Activated naive CD8-positive, alpha-beta T cell treated with anti-CD3 and anti-CD28 coated beads, Interleukin-2, amount 50 U/mL, for 24 hours (primary cell): ENCODE results near the gene EMC9.

Experiments used
- ATAC-seq: fragments of 150-1000 bp; cut with Tn5 transposase; one replicate; pipeline ENCODE4 v1.10.0; 2021
- DNase-seq: peaks from one replicate; pipeline ENCODE4 v3.0.0; 2021
- H3K27ac Mint-ChIP-seq: one replicate; pipeline ENCODE4 v1.8.0; 2021; ENCODE audit warnings: mild to moderate bottlenecking, mixed read lengths
- H3K27me3 Mint-ChIP-seq: one replicate; pipeline ENCODE4 v1.8.0; 2021; ENCODE audit warnings: mixed read lengths
- H3K36me3 Mint-ChIP-seq: one replicate; pipeline ENCODE4 v1.8.0; 2021; ENCODE audit warnings: low read depth, mixed read lengths
- H3K4me1 Mint-ChIP-seq: one replicate; pipeline ENCODE4 v1.8.0; 2021; ENCODE audit warnings: mixed read lengths
- H3K4me3 Mint-ChIP-seq: one replicate; pipeline ENCODE4 v1.8.0; 2021; ENCODE audit warnings: mild to moderate bottlenecking, moderate library complexity, mixed read lengths
- H3K9me3 Mint-ChIP-seq: one replicate; pipeline ENCODE4 v1.8.0; 2021; ENCODE audit warnings: mixed read lengths

EMC9 gene

GRCh38 chr14:24146978-24147760 is 5.8 kb upstream of the EMC9 start, which contains the start of gene RNF31:
RNF31 (plus strand) TSS chr14:24147498; CDS start chr14:24147699, 201 bp downstream.
- peak; percentile 99 for DNase-seq
- H3K4me3 Mint-ChIP-seq = peak within 1 kb of the TSS; percentile 95
- peaks cover 61% of the 10 kb centered on the region for H3K36me3 Mint-ChIP-seq
- no peaks in the 10 kb centered on the region for H3K9me3 Mint-ChIP-seq
- H3K27me3 Mint-ChIP-seq = no peaks in the 10 kb centered on the region
- peak; percentile 87 for ATAC-seq
- peaks cover 59% of the 10 kb centered on the region for H3K4me1 Mint-ChIP-seq
- peak within 1 kb of the TSS; percentile 99 for H3K27ac Mint-ChIP-seq

DNA sequence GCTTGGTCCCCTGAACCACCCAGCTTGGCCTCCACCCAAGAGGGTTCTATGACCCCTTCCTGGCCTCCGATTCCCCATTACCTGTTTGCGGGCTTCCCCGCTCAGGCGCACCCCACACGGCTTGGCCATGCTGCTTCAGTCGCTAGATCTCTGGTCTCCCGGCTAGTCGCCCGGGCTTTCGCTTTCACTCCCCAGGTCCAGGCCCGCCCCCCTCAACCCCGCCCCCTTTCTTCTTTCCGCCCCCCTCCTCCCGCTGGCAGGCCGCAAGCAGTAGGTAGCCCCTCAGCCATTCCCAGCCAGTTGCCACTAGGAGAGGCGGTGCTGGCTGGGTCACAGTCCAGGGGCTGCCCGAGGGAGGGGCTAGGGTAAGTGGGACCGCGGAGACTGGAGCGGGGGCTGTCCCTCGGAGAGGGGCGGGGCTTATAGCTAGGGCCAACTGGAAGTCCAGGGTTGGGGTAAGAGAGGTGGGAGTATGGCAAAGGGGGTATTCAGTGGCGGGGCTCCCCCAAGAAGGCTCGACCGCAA is 5.1 kb upstream of the EMC9 start, which contains the start of gene PSME2:
TSS of gene PSME2 (minus strand) at position 158 of the 525 bp plus-strand sequence. CDS start at position 129, 29 bp downstream.
- H3K9me3 Mint-ChIP-seq = no peaks in the 10 kb centered on the region
- H3K4me1 Mint-ChIP-seq = peaks cover 65% of the 10 kb centered on the region
- peak; percentile 95 for DNase-seq
- peaks cover 61% of the 10 kb centered on the region for H3K36me3 Mint-ChIP-seq
- H3K4me3 Mint-ChIP-seq = peak within 1 kb of the TSS; percentile 95
- peaks cover under 1% of the 10 kb centered on the region for H3K27me3 Mint-ChIP-seq
- peak within 1 kb of the TSS; percentile 99 for H3K27ac Mint-ChIP-seq
- ATAC-seq = peak; percentile 81

GRCh38 chr14:24145690-24146452 is 4.5 kb upstream of the EMC9 start:
- Mint-ChIP-seq H3K27ac (peak overlapping the region; percentile 99), H3K4me1 (peaks cover 68% of the 10 kb centered on the region), H3K36me3 (peaks cover 60% of the 10 kb centered on the region), H3K4me3 (peak overlapping the region; percentile 95), H3K9me3 (no peaks in the 10 kb centered on the region), H3K27me3 (peaks cover 2% of the 10 kb centered on the region)
- ATAC-seq = no peak
- DNase-seq = no peak

DNA sequence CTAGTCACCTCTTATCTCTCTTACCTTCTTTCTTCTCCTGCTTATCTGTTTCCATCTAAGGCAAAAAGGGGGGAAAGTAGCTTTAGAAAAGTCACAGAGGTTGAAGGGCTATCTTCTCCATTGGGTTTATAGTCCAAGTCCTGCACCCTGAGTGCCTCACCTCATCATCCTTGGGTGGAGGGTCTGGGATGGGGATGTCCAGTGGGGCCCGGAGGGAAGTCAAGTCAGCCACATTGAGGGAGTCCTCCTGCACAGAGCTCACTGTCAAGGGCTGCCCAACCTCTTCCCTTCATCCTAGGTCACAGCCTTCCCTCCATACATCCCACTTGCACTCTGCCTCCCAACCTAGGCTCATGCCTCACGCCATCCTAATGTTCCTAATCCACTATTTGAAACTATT is 3.8 kb upstream of the EMC9 start:
- Mint-ChIP-seq H3K4me3 (peak overlapping the region; percentile 95), H3K36me3 (peaks cover 59% of the 10 kb centered on the region), H3K4me1 (peaks cover 68% of the 10 kb centered on the region), H3K9me3 (no peaks in the 10 kb centered on the region), H3K27me3 (peaks cover 2% of the 10 kb centered on the region), H3K27ac (peak overlapping the region; percentile 99)
- DNase-seq = no peak
- no peak for ATAC-seq

- peak overlapping the region; percentile 99 for H3K27ac Mint-ChIP-seq
- peaks cover 2% of the 10 kb centered on the region for H3K27me3 Mint-ChIP-seq
- H3K4me3 Mint-ChIP-seq = peak overlapping the region; percentile 95
- H3K9me3 Mint-ChIP-seq = no peaks in the 10 kb centered on the region
- DNase-seq (no peak), ATAC-seq (no peak)
- H3K36me3 Mint-ChIP-seq = peaks cover 60% of the 10 kb centered on the region
- H3K4me1 Mint-ChIP-seq = peaks cover 69% of the 10 kb centered on the region
Observed at GRCh38 chr14:24144451-24144850, 3.1 kb upstream of the EMC9 start.

GRCh38 chr14:24143511-24143910 is 2.1 kb upstream of the EMC9 start:
- Mint-ChIP-seq H3K27ac (peak overlapping the region; percentile 99), H3K4me1 (peaks cover 69% of the 10 kb centered on the region), H3K9me3 (no peaks in the 10 kb centered on the region), H3K4me3 (peak overlapping the region; percentile 10), H3K27me3 (peaks cover 2% of the 10 kb centered on the region), H3K36me3 (peaks cover 62% of the 10 kb centered on the region)
- no peak for ATAC-seq
- DNase-seq = no peak

DNA sequence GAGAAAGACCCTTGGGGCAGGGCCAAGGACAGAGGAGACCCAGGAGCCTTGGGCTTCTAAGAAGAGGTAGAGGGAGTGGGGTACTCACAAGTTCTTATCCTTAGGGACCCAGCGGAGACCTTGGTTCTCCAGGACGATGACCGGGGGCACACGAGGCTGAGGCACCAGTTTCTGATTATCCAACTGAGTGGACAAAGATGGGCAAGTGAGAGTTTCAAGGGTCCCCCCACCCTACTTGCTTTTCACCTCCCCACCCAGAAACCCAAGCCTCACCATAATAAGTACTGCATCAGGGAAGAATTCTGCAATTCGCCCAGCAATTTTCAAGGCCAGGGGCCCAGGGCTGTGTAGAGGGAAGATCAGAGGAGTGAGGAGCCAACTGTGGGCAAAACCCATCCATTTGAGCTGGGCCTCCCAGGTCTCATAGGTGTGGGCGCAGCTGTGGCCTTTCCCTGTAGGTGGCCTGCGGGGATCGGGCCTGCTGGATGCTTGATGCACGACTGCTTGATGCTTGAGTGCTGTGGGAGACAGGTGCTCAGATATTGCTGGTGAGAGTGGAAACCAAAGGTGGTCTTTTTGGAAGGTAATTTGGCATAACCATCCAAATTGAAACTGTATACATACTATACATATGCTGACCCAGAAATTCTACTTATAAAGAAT is 2.0 kb downstream of the EMC9 start:
- H3K27ac Mint-ChIP-seq = peak overlapping the region; percentile 38
- H3K4me1 Mint-ChIP-seq = peaks cover 73% of the 10 kb centered on the region
- no peaks in the 10 kb centered on the region for H3K9me3 Mint-ChIP-seq
- no peak for DNase-seq
- H3K36me3 Mint-ChIP-seq = peaks cover 59% of the 10 kb centered on the region
- H3K27me3 Mint-ChIP-seq = peaks cover 2% of the 10 kb centered on the region
- H3K4me3 Mint-ChIP-seq = peak overlapping the region; percentile 98
- no peak for ATAC-seq

DNA sequence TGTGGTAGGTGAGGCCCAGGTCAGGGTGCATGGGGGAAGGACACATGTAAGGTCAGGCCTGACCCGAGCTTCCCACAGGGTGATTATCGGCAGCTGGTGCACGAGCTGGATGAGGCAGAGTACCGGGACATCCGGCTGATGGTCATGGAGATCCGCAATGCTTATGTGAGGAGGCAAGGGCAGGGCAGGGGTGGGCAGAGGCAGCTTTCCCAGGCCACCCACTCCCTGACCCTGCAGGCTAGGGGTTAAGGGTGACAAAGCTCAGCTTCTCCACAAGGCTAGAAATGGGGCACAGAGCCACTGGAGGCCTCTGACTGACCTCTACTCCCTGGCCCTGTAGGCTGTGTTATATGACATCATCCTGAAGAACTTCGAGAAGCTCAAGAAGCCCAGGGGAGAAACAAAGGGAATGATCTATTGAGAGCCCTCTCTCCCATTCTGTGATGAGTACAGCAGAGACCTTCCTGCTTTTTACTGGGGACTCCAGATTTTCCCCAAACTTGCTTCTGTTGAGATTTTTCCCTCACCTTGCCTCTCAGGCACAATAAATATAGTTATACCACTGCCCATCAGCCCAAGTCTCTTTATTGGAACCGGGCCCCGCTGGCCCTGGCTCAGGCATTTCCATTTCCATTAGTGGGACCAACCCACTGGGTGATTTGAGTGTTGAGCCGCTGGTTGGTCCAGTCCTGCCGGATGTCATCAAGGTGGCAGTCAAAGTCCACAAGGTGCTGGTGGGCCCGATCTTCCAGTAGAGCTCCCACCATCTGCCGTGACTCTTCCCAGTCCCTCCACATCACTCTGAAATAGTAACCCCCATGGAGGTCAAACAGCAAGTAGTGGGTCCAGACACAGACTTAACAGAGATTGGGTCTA is 2.8 kb downstream of the EMC9 start:
- DNase-seq (no peak), ATAC-seq (no peak)
- H3K27me3 Mint-ChIP-seq = peaks cover 2% of the 10 kb centered on the region
- H3K27ac Mint-ChIP-seq = peak overlapping the region; percentile 77
- H3K36me3 Mint-ChIP-seq = peaks cover 51% of the 10 kb centered on the region
- H3K4me3 Mint-ChIP-seq = peak overlapping the region; percentile 98
- H3K4me1 Mint-ChIP-seq = peaks cover 66% of the 10 kb centered on the region
- H3K9me3 Mint-ChIP-seq = no peaks in the 10 kb centered on the region

DNA sequence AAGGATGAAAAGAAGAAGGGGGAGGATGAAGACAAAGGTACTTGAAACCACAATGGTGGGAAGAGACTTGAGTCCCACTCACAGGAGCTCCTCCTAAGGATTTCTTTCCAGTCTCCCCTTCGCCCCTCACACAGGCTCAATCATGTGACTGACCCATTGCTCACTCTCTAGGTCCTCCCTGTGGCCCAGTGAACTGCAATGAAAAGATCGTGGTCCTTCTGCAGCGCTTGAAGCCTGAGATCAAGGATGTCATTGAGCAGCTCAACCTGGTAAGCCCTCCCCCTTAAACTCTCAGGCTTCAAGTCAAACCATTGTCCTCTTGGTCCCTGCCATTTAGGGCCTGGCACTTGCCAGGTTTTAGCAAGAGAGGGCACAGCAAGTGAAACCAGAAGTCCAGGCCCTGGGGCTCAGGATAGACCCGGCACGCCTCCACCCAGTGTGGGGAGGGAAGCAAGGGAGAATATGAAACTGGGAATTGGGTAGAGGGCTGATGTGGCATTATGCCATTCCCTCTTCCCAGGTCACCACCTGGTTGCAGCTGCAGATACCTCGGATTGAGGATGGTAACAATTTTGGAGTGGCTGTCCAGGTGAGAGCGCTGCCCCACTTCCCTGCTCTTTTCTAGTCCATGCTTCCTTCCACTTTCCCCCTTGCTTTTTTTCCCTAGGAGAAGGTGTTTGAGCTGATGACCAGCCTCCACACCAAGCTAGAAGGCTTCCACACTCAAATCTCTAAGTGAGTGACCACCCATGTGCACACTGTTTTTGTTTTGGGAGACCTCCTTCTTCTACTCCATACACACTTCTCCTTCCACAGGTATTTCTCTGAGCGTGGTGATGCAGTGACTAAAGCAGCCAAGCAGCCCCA is 3.6 kb downstream of the EMC9 start:
- no peak for ATAC-seq

DNA sequence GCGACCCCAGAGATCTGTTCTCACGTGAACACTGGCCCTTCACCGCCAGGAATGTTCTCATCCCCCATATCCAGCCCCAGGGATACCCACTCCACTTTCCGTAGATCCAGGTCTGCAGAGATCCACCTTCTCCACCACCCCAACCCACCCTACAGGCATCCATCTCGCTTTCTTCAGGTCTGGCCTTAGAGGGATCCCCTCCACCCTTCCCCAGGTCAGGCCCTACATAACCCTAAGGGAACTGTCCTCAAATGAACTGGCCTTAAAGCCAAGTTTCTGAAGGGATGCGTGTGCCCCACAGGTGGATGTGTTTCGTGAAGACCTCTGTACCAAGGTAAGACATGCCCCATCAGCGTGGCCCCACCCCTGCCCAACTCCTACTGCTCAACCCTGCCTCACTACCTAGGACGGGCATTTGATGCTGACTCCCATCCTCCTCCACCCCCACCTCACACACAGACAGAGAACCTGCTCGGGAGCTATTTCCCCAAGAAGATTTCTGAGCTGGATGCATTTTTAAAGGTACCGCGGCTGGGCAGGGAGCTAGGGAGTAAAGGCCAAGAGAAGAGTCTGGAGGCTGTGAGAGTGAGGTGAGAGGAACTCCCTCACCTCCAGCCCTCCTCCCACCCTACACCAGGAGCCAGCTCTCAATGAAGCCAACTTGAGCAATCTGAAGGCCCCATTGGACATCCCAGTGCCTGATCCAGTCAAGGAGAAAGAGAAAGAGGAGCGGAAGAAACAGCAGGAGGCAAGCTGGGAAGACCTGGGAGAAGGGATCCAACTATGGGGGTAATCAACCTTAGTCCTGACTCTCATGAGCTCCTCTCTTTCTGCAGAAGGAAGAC is 4.5 kb downstream of the EMC9 start:
- Mint-ChIP-seq H3K27me3 (peaks cover 2% of the 10 kb centered on the region), H3K36me3 (peaks cover 42% of the 10 kb centered on the region), H3K27ac (peak overlapping the region; percentile 90), H3K4me3 (peak overlapping the region; percentile 98), H3K4me1 (peaks cover 64% of the 10 kb centered on the region), H3K9me3 (no peaks in the 10 kb centered on the region)
- DNase-seq (no peak), ATAC-seq (no peak)

More for the DNA sequence above, 3.6 kb downstream of the EMC9 start:
- H3K36me3 Mint-ChIP-seq = peaks cover 46% of the 10 kb centered on the region
- no peak for DNase-seq
- H3K27me3 Mint-ChIP-seq = peaks cover 2% of the 10 kb centered on the region
- peak overlapping the region; percentile 90 for H3K27ac Mint-ChIP-seq
- H3K4me3 Mint-ChIP-seq = peak overlapping the region; percentile 98
- H3K4me1 Mint-ChIP-seq = peaks cover 62% of the 10 kb centered on the region
- no peaks in the 10 kb centered on the region for H3K9me3 Mint-ChIP-seq

- Mint-ChIP-seq H3K4me3 (peak within 1 kb of the TSS; percentile 98), H3K9me3 (no peaks in the 10 kb centered on the region), H3K4me1 (peaks cover 62% of the 10 kb centered on the region), H3K27me3 (no peaks in the 10 kb centered on the region), H3K27ac (peak within 1 kb of the TSS; percentile 90), H3K36me3 (peaks cover 39% of the 10 kb centered on the region)
- peak; percentile 87 for ATAC-seq
- DNase-seq = peak; percentile 96
Observed at GRCh38 chr14:24135834-24136683, 5.3 kb downstream of the EMC9 start, which contains the start of gene PSME1. PSME1 (plus strand) TSS chr14:24136194; CDS start chr14:24136263, 69 bp downstream.
